IMR-90 (cell line): ENCODE data around the gene TBX20. TPM values are rescaled to one million over a fixed set of nuclear protein-coding genes. Genes with fewer than 3 reads are reported as not detected.

ENCODE experiments used
- ATAC-seq: fragments of 200-7000 bp; cut with Tn5 transposase; 2 replicates; pipeline ENCODE4 v1.9.1; 2020; ENCODE audit warnings: low read depth, mild to moderate bottlenecking, moderate library complexity
- Bru-seq: library from RNA; stranded (reverse); fragments of 400-500 nt; gene quantifications from one replicate; lab custom pipeline; 2021; lab: Mats Ljungman, UMichigan
- BruChase-seq, 2 experiments: library from RNA; stranded (reverse); fragments of 400-500 nt; gene quantifications; one replicate each; lab custom pipeline; 2021; lab: Mats Ljungman, UMichigan
- BruUV-seq: library from RNA; stranded (reverse); fragments of 400-500 nt; replicated peaks from 2 replicates; lab custom pipeline; 2021; lab: Mats Ljungman, UMichigan
- CTCF ChIA-PET: fragments of 300-600 bp; formaldehyde crosslinking; extraction: SDS; loops from one replicate; lab custom pipeline; 2021; ENCODE audit warnings: antibody characterized with exemption; lab: Yijun Ruan, JAX
- POLR2A ChIA-PET: fragments of 300-600 bp; sonication (Branson Sonifier 250); formaldehyde crosslinking; loops from one replicate; lab custom pipeline; 2022; ENCODE audit warnings: antibody characterized with exemption; ENCODE audit not compliant: unreplicated experiment; lab: Charles Lee
- DNase-seq: peaks from one replicate; pipeline ENCODE4 v3.0.0; 2013
- H2AFZ ChIP-seq: replicated peaks from 2 replicates; pipeline ENCODE3; 2013; ENCODE audit warnings: low read length, mild to moderate bottlenecking; ENCODE audit not compliant: poor library complexity
- H2AK5ac ChIP-seq: 2 replicates; pipeline ENCODE4 v1.6.1; 2013; ENCODE audit warnings: low read depth, low read length, inconsistent platforms
- H2AK9ac ChIP-seq: replicated peaks from 2 replicates; pipeline ENCODE3; 2013; ENCODE audit warnings: mild to moderate bottlenecking, low read depth, low read length, moderate library complexity; ENCODE audit not compliant: poor library complexity
- H2BK120ac ChIP-seq: 2 replicates; pipeline ENCODE4 v1.6.1; 2013; ENCODE audit warnings: low read depth, low read length, inconsistent platforms
- H2BK15ac ChIP-seq: 3 replicates; pipeline ENCODE4 v1.6.1; 2013; ENCODE audit warnings: low read depth, low read length, inconsistent platforms
- H2BK20ac ChIP-seq: 2 replicates; pipeline ENCODE4 v1.6.1; 2013; ENCODE audit warnings: low read depth, mild to moderate bottlenecking, inconsistent platforms, low read length, moderate library complexity
- H2BK5ac ChIP-seq: 2 replicates; pipeline ENCODE4 v1.6.1; 2013; ENCODE audit warnings: mild to moderate bottlenecking, low read depth, low read length, inconsistent platforms; ENCODE audit not compliant: poor library complexity, severe bottlenecking
- H3K14ac ChIP-seq: replicated peaks from 2 replicates; pipeline ENCODE4 v1.6.1; 2013; ENCODE audit warnings: low read depth, low read length, inconsistent platforms
- H3K18ac ChIP-seq: 2 replicates; pipeline ENCODE4 v1.6.1; 2013; ENCODE audit warnings: low read depth, low read length, control low read depth
- H3K23ac ChIP-seq: 2 replicates; pipeline ENCODE4 v1.6.1; 2013; ENCODE audit warnings: low read depth, low read length, inconsistent platforms
- H3K27ac ChIP-seq: 2 replicates; pipeline ENCODE4 v1.5.1; 2013; ENCODE audit warnings: mild to moderate bottlenecking, control low read depth, low read length; ENCODE audit not compliant: insufficient read depth
- H3K27me3 ChIP-seq: 2 replicates; pipeline ENCODE4 v1.6.1; 2013; ENCODE audit warnings: low read length; ENCODE audit not compliant: control insufficient read depth, insufficient read depth
- H3K36me3 ChIP-seq: 2 replicates; pipeline ENCODE4 v1.6.1; 2013; ENCODE audit warnings: low read length, mixed read lengths; ENCODE audit not compliant: control insufficient read depth, insufficient read depth
- H3K4ac ChIP-seq: 2 replicates; pipeline ENCODE4 v1.6.1; 2013; ENCODE audit warnings: low read depth, low read length, inconsistent platforms
- H3K4me1 ChIP-seq: 2 replicates; pipeline ENCODE4 v1.6.1; 2013; ENCODE audit warnings: low read length, mixed read lengths; ENCODE audit not compliant: control insufficient read depth, insufficient read depth
- H3K4me2 ChIP-seq: 2 replicates; pipeline ENCODE4 v1.6.1; 2013; ENCODE audit warnings: low read depth, mild to moderate bottlenecking, control low read depth, low read length, moderate library complexity
- H3K4me3 ChIP-seq: 2 replicates; pipeline ENCODE4 v1.5.1; 2013; ENCODE audit warnings: low read depth, mild to moderate bottlenecking, control low read depth, low read length, moderate library complexity; ENCODE audit not compliant: insufficient read depth
- H3K56ac ChIP-seq: 2 replicates; pipeline ENCODE4 v1.6.1; 2013; ENCODE audit warnings: low read length, inconsistent platforms; ENCODE audit not compliant: insufficient read depth; ENCODE audit errors: extremely low read depth
- H3K79me1 ChIP-seq, 2 experiments: 2 replicates each; pipeline ENCODE4 v1.6.1; 2013; ENCODE audit warnings: low read length in 2 of 2, inconsistent platforms in 1 of 2, low read depth in 1 of 2
- H3K9ac ChIP-seq: 2 replicates; pipeline ENCODE4 v1.6.1; 2013; ENCODE audit warnings: low read depth, low read length, control low read depth
- H3K9me1 ChIP-seq: 2 replicates; pipeline ENCODE4 v1.6.1; 2013; ENCODE audit warnings: low read length, inconsistent platforms; ENCODE audit not compliant: insufficient read depth
- H3K9me3 ChIP-seq: 2 replicates; pipeline ENCODE4 v1.6.1; 2013; ENCODE audit warnings: low read length; ENCODE audit not compliant: control insufficient read depth, insufficient read depth
- H4K20me1 ChIP-seq: 2 replicates; pipeline ENCODE4 v1.6.1; 2013; ENCODE audit warnings: low read length, inconsistent platforms; ENCODE audit not compliant: insufficient read depth
- H4K5ac ChIP-seq: 2 replicates; pipeline ENCODE4 v1.6.1; 2013; ENCODE audit warnings: mild to moderate bottlenecking, low read depth, low read length, control low read depth
- H4K8ac ChIP-seq, 2 experiments: 2 replicates each; pipeline ENCODE4 v1.6.1; 2013; ENCODE audit warnings: low read depth in 2 of 2, low read length in 2 of 2, control low read depth in 1 of 2, inconsistent platforms in 1 of 2
- H4K91ac ChIP-seq: 2 replicates; pipeline ENCODE4 v1.6.1; 2013; ENCODE audit warnings: low read depth, low read length, inconsistent platforms; ENCODE audit not compliant: insufficient read depth
- BHLHE40 ChIP-seq: fragments of 150-350 bp; IDR thresholded peaks from 2 replicates; pipeline ENCODE4 v1.6.1; 2016; ENCODE audit warnings: mild to moderate bottlenecking, low read depth, low read length
- CEBPB ChIP-seq: IDR thresholded peaks from 2 replicates; pipeline ENCODE4 v1.6.1; 2012; ENCODE audit warnings: low read depth, low read length, improper control_type of control experiment
- CHD1 ChIP-seq: IDR thresholded peaks from 2 replicates; pipeline ENCODE4 v1.6.1; 2012; ENCODE audit warnings: low read depth, low read length, improper control_type of control experiment
- ELK1 ChIP-seq: fragments of 150-350 bp; IDR thresholded peaks from 2 replicates; pipeline ENCODE4 v1.6.1; 2016; ENCODE audit warnings: low read depth, mild to moderate bottlenecking, low read length, moderate library complexity, borderline replicate concordance
- FOS ChIP-seq: fragments of 150-350 bp; IDR thresholded peaks from 2 replicates; pipeline ENCODE4 v1.6.1; 2016; ENCODE audit warnings: low read depth, low read length
- MAFK ChIP-seq: IDR thresholded peaks from 2 replicates; pipeline ENCODE4 v1.6.1; 2012; ENCODE audit warnings: low read depth, low read length, improper control_type of control experiment
- MAZ ChIP-seq: IDR thresholded peaks from 2 replicates; pipeline ENCODE4 v1.6.1; 2012; ENCODE audit warnings: low read depth, mild to moderate bottlenecking, low read length, improper control_type of control experiment, moderate library complexity, borderline replicate concordance
- MXI1 ChIP-seq: IDR thresholded peaks from 2 replicates; pipeline ENCODE4 v1.6.1; 2012; ENCODE audit warnings: low read depth, mild to moderate bottlenecking, low read length, moderate library complexity, borderline replicate concordance
- NFE2L2 ChIP-seq: fragments of 150-350 bp; IDR thresholded peaks from 2 replicates; pipeline ENCODE4 v1.6.1; 2016; ENCODE audit warnings: low read depth, mild to moderate bottlenecking, low read length
- POLR2A ChIP-seq: IDR thresholded peaks from 2 replicates; pipeline ENCODE4 v1.6.1; 2012; ENCODE audit warnings: mild to moderate bottlenecking, low read depth, low read length
- RAD21 ChIP-seq: IDR thresholded peaks from 2 replicates; pipeline ENCODE4 v1.6.1; 2012; ENCODE audit warnings: low read length, improper control_type of control experiment
- RCOR1 ChIP-seq: IDR thresholded peaks from 2 replicates; pipeline ENCODE4 v1.6.1; 2012; ENCODE audit warnings: mild to moderate bottlenecking, low read length, improper control_type of control experiment; ENCODE audit not compliant: insufficient replicate concordance
- SMC3 ChIP-seq: fragments of 150-350 bp; IDR thresholded peaks from 2 replicates; pipeline ENCODE4 v1.6.1; 2016; ENCODE audit warnings: low read depth, mild to moderate bottlenecking, antibody characterized with exemption, low read length, moderate library complexity
- WGBS, 2 experiments: methylation state at CpG; one replicate each; pipeline versions ENCODE4 v1.1.5 to v1.1.7; 2013; ENCODE audit warnings: missing lambda C conversion rate in 2 of 2; ENCODE audit not compliant: insufficient read length in 1 of 2; ENCODE audit errors: extremely low coverage in 2 of 2; 5-methylcytosine and 5-hydroxymethylcytosine counted together
- dilution Hi-C: fragments of 300-500 bp; cut with HindIII; formaldehyde crosslinking; loops from one replicate; pipeline ENCODE4 v1.14.3; 2018; ENCODE audit warnings: low sequenced_read_pairs; ENCODE audit not compliant: unreplicated experiment
- in situ Hi-C: fragments of 300-500 bp; cut with MboI; formaldehyde crosslinking; loops from 3 replicates; pipeline ENCODE4 v1.14.3; 2019; ENCODE audit warnings: low sequenced_read_pairs, inconsistent platforms, mixed read lengths
- intact Hi-C: fragments of 100-400 bp; cut with micrococcal nuclease; formaldehyde crosslinking; loops from 2 replicates; pipeline ENCODE4 v1.10.0; 2022
- long read RNA-seq: library from polyadenylated mRNA; unstranded; transcript quantifications from one replicate; pipeline ENCODE4 v2.0.0, GENCODE V29; 2021; ENCODE audit not compliant: unreplicated experiment
- polyA plus RNA-seq, 3 experiments: library from polyadenylated mRNA; depleted of rRNA; stranded (reverse); fragments of >200 nt; gene quantifications; 2 replicates each; pipeline ENCODE4 v1.2.3, GENCODE V29; 2012; ENCODE audit warnings: low replicate concordance in 1 of 3
- total RNA-seq: library from RNA; depleted of rRNA; stranded (reverse); fragments of >200 nt; gene quantifications from 2 replicates; pipeline ENCODE4 v1.2.3, GENCODE V29; 2012; rRNA removed
- TF ChIP-seq, protein P1 (sequence below): conservative IDR thresholded peaks from 2 replicates; pipeline ENCODE4 v1.5.1; 2012; ENCODE audit warnings: mild to moderate bottlenecking, low read depth, low read length, improper control_type of control experiment

Gene TBX20
- total RNA-seq, result 0.28 and 0.36 TPM in 2 replicates
- 0.11 and 0.15 TPM in 2 replicates for polyA plus RNA-seq (2012; rRNA removed)
- 0.10 TPM in 2 replicates for polyA plus RNA-seq (2012; cell fraction: cytosol; rRNA removed)
- polyA plus RNA-seq (2012; cell fraction: nucleus; rRNA removed; ENCODE audit: low replicate concordance), result 0.15 and 0.19 TPM in 2 replicates
- Bru-seq, nascent RNA, result percentile 29 among the genes with signal in this experiment
- percentile 10 among the genes with signal in this experiment for BruChase-seq, experiment 1, labeled RNA remaining after a 6-hour chase
- BruChase-seq, experiment 2, labeled RNA remaining after a 2-hour chase, result percentile 17 among the genes with signal in this experiment
- long read RNA-seq, result 0 reads

DNA sequence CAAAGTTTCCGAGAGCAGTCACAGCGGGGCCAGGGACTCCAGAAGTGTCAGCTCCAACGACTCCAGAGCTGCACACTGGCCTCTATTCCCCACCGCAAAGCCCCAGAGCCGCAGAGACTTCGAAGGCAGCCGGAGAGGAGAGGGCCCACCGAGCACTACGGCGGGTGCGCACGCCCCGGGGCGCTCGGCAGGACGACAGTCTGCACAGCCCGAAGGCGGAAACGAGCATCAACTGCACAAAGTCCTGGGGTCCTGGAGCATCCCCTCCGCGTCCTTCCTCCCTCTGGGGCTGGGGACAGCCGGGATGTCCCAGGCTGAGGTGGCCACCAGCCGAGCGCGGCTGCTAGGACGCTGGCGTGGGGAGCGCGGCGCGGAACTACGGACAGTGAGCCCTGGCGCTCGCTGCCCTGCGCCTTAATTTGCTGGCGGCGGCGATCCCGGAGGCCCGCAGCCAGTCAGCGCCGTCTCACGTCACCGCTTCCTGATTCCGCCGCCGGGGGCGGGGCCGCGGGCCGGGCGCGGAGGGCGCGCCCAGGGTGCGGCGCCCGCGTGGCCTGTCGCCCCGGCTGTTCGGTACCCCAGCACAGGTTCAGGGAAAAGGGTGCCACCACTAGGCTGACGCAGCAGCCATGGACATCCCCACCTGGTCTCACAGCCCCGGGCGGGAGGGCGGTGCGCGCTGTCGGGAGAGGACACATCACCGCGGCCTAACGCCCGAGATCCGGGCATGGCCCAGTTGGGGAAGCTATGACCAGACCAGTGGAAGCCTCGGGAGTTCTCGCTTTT, at the start of gene TBX20:
TSS of gene TBX20 (minus strand) at position 391 of the 786 bp plus-strand sequence. CDS start 480 bp downstream, outside the sequence.
- in situ Hi-C loops, result no loop called here
- Histone ChIP-seq H2BK20ac (no peak within 1 kb of the TSS), H3K4me2 (peak within 1 kb of the TSS; percentile 69), H4K5ac (no peak within 1 kb of the TSS), H3K36me3 (no peaks in the 10 kb centered on the region), H3K79me1 (no peaks in the 10 kb centered on the region), H2AFZ (peak within 1 kb of the TSS; percentile 87), H4K8ac (no peak within 1 kb of the TSS), H3K4ac (no peak within 1 kb of the TSS), H4K20me1 (no peaks in the 10 kb centered on the region), H3K4me3 (peak within 1 kb of the TSS; percentile 46), H3K14ac (no peak within 1 kb of the TSS), H3K9me1 (no peaks in the 10 kb centered on the region), H3K56ac (no peak within 1 kb of the TSS), H3K23ac (no peak within 1 kb of the TSS), H2AK9ac (no peak within 1 kb of the TSS), H2AK5ac (no peak within 1 kb of the TSS), H3K18ac (no peak within 1 kb of the TSS), H3K27me3 (peaks cover 87% of the 10 kb centered on the region), H2BK5ac (no peak within 1 kb of the TSS), H4K91ac (no peak within 1 kb of the TSS), H3K4me1 (no peaks in the 10 kb centered on the region), H3K9me3 (peaks cover 20% of the 10 kb centered on the region; the same call in 1 of the 2 replicates), H2BK15ac (no peak within 1 kb of the TSS), H3K9ac (no peak within 1 kb of the TSS), H3K27ac (no peak within 1 kb of the TSS), H2BK120ac (no peak within 1 kb of the TSS)
- no TSS peak for BruUV-seq
- WGBS, 2 experiments, result 4% methylated on average over 50 of the region's 76 CpGs; no CpG with 5 or more reads in 1 of the 2 experiments
- ATAC-seq (peak; percentile 91), DNase-seq (peak; percentile 19)
- dilution Hi-C loops, result no loop called here
- ChIA-PET POLR2A (no interaction called here), CTCF (no interaction called here)
- intact Hi-C loops, result no loop called here
- TF ChIP-seq ELK1 (no peak), FOS (no peak), SMC3 (no peak), BHLHE40 (no peak), RCOR1 (no peak), MXI1 (no peak), POLR2A (no peak), NFE2L2 (no peak), RAD21 (no peak), CEBPB (no peak), MAFK (no peak), MAZ (no peak), CHD1 (no peak)
- TF ChIP-seq, protein P1, sequence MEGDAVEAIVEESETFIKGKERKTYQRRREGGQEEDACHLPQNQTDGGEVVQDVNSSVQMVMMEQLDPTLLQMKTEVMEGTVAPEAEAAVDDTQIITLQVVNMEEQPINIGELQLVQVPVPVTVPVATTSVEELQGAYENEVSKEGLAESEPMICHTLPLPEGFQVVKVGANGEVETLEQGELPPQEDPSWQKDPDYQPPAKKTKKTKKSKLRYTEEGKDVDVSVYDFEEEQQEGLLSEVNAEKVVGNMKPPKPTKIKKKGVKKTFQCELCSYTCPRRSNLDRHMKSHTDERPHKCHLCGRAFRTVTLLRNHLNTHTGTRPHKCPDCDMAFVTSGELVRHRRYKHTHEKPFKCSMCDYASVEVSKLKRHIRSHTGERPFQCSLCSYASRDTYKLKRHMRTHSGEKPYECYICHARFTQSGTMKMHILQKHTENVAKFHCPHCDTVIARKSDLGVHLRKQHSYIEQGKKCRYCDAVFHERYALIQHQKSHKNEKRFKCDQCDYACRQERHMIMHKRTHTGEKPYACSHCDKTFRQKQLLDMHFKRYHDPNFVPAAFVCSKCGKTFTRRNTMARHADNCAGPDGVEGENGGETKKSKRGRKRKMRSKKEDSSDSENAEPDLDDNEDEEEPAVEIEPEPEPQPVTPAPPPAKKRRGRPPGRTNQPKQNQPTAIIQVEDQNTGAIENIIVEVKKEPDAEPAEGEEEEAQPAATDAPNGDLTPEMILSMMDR, result no peak
